Measurements from ENCODE around the gene MST1.

Gene MST1

GRCh38 chr3:49689046-49689907, at the start of gene MST1, which contains the start of gene RNF123:
TSS of gene MST1 (minus strand) at chr3:49689474. CDS start at chr3:49688691, 783 bp downstream.
TSS of gene RNF123 (plus strand) at chr3:49689557. CDS start at chr3:49691166, 1,609 bp downstream.
- DNase-seq: peak; percentile 93

GRCh38 chr3:49738067-49738713, 48.9 kb upstream of the MST1 start:
- no peak for DNase-seq

- no peak for DNase-seq
Measured at GRCh38 chr3:49734752-49735151, 45.5 kb upstream of the MST1 start.

DNA sequence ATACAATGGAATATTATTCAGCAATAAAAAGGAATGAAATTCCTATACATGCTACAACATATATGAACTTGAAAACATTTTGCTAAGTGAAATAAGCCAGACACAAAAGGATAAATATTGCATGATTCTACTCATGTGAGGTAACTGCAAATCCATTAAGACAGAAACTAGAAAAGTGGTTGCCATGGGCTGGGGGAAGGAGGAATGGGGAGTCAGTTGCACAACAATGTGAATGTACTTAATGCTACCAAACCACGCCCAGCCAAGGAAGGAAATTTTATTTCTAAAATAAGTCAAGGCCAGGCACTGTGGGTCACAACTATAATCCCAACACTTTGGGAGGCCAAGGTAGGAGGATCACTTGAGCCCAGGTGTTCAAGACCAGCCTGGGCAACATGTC, 44.3 kb upstream of the MST1 start:
- no peak for DNase-seq

DNA sequence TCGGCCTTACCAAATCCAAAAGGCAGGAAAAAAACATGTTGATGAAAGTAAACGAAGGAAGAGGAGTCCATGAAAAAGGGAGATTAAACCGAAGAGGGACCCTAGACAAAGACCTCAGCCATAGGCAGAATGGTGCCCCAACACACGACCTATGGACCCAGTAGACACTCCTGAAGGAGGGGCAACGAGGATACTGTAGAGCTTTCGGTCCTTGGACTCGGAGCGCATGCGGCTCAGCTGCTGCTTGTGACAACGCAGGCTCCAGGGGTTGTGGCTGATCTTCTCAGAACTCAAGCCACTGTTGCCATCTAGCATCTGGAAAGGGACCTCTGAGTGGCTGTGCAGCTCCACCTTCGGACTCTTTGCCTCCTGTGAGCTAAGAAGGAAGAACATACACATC, 43.3 kb upstream of the MST1 start:
- DNase-seq: no peak

DNA sequence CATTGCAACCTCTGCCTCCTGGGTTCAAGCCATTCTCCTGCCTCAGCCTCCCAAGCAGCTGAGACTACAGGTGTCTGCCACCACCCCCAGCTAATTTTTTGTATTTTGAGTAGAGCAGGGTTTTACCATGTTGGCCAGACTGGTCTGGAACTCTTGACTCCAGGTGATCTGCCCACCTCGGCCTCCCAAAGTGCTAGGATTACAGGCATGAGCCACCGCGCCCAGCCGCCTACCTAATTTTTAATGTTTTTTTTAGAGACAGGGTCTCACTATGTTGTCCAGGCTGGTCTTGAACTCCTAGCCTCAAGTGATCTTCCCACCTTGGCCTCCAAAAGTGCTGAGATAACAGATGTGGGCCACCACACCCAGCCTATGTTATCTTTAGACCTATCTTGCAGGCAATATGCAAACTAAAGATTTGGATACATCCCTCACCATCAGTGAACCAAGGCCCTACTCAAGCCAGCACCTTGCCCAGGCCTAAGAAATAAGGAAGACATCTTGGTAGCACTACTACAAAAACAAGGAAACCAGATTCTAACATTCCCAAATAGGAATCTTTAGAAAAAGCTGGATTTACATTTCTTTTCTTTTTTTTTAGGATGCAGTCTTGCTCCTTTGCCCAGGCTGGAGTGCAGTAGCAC, 40.8 kb upstream of the MST1 start:
- no peak for DNase-seq

GRCh38 chr3:49727924-49728361, 38.7 kb upstream of the MST1 start:
- DNase-seq: no peak

- DNase-seq: no peak
Measured at GRCh38 chr3:49727154-49727923, 38.1 kb upstream of the MST1 start.

DNA sequence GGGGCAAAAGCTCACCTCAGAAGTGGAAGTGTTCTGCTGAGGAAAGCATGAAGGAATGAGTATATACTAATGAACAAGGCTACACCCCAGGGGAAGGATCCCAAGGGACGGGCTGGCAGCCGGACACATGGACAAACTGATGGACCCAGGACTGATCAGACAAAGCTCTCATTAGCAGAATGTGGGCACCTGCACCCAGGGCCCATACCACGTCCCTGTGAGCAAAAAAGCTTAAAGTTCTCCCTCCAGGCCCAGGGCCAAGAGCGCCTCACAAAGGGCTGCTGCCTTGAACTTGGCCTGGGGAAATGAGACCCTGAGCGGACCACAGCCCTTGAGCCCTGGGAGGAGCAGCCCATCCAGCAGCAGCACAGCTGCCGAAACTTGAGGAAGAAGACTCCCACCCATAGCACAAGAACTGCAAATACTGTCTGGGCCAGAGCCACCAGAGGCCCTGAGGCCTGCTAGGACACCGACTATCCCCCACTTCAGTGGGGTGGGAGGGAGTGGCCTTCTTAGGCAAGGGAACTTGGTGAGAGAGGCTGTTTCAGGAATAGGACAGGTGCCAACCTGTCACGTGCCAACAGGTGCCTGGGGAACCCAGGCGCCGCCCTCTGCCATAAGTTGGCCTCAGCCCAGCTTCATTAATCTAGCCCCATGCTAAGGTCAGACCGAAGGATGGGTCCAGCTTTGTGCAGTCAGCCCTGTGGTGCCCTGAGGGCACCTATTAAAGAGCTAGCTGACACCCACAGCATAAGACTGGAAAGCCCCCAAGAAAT, 36.8 kb upstream of the MST1 start:
- peak; percentile 21 for DNase-seq

DNA sequence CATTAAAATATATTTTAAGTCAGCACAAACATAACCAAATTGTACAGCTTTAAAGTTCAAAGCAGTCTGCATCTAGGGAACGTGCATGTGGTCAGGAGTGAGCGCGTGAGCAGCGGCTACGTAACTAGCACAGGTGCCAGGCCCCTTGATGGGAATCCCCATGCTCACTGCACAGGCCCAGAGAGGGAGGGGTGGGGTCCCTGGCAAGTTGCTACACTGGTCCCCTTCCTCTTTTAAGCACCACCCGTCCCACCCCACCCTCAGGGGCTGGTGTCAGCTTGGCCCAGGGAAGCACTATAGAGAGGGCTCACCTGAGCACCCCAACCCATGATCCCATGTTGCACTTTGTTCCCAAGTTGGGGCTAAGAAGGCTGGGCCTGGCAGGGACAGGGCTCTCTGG, 35.3 kb upstream of the MST1 start:
- DNase-seq: peak; percentile 42

GRCh38 chr3:49723628-49724551, 34.6 kb upstream of the MST1 start, which contains the start of gene GMPPB:
TSS of gene GMPPB (minus strand) at chr3:49723951. CDS start at chr3:49723726, 225 bp downstream.
- DNase-seq: peak; percentile 98

DNA sequence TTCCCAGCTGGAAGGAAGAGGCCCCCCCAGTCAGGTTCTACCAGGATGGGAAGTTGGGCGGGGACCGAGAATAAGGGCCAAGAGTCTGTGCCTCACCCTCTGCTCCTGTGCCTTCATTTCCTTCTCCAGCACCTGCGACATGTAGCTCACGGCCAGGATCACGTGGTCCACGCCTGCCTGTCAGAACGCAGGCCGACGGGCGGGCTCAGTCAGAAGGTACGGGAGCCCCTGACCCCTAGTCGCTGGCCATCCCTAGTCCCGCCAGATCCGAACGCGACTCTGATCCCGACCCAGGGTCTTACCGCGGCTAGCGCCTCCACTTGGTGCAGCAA, 34.0 kb upstream of the MST1 start:
- peak; percentile 74 for DNase-seq

GRCh38 chr3:49722896-49723295, 33.6 kb upstream of the MST1 start:
- no peak for DNase-seq

DNA sequence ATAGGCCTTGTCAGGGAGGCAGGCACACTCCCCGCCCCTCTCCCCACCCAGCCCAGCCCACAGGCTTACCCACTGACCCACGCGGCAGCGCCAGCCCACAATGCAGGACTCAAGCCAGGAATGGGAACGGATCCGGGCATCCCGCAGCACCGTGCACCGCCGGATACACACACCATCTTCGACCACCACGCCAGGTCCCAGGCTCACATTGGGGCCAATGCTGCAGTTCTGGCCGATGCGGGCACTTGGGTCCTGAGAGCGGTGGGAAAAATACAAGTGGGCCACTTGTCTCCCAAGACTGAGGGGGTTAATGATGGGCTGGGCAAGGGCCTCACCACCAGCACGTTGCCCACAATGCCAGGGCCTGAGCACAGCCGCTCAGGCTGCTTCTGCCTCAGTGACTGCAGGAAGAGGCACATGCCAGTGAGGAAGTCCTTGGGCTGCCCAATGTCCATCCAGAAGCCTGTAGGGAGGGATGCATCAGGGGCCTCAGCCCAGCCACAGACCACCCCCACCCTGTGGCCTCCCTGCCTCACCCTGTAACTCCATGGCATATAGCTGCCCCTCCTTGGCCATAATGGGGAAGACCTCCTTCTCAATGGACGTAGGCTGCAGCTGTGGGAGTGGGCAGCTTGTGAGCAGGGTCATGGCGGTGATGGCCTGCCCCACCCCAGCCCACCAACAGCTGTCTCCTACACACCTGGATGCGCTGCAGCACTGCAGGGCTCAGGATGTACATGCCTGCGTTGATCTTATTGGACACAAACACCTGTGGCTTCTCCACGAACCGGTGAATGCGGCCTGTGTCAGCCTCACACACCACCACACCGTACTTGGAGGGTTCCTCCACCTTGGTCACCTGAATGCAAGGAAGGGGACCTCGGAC, 32.9 kb upstream of the MST1 start:
- no peak for DNase-seq

GRCh38 chr3:49721596-49721895, 32.3 kb upstream of the MST1 start:
- DNase-seq: no peak

DNA sequence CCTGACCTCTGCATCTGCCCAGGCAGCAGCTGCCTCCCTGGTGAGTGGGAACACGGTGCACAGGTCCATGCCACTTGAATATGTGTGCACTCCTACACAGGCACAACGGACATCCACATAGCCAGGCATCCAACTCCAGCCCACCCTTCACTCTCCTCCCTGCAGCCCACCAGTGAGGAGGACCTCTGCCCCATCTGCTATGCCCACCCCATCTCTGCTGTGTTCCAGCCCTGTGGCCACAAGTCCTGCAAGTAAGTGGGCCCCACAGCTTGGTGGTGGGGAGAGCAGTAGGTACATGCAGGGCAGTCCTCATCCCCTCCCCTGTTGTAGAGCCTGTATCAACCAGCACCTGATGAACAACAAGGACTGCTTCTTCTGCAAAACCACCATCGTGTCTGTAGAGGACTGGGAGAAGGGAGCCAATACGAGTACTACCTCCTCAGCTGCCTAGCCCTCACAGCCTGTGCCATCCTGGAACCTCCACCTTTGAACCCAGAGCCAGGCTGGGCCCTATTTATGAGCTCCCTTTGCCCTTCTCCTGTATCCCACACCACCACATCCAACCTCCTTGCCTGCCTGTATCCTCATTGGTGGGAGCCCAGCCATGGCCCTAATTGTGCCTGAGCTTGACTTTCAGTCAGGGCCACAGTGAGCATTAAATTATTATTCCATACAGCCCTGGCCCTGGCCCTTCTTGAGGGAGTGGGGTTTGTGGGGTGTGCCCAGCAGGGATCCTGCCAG, 31.8 kb upstream of the MST1 start:
- DNase-seq: no peak

DNA sequence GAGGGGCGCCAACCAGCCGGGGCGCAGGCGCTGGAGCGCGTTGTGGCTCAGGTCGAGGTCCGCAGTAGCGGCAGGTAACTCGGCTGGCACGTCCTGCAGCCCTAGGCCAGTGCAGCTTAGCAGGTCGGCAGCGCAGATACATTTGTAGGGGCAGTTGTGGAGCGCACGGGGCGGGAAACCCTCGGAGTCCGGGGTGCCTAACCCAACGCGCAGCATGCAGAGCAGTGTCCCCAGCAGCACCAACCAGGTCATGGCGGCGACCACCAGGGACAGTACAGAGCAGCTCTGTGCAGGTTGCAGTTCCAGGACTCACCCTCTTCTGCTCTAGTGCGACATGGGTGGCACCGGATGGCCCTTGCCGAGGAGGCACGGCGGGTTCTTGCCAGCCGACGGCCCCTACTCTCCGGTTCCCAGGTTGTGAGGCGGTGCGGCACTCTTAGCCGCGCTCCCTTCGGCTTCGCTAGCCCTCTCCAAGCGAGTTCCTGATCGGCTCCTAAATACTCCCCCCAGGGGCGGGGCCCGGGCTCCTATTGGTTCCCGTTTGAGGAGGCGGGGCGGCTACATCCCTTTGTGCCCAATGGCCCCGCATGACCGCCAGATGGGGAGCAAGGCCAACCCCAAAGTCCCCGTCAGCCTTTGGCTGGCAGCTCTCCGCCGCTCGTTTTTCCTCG, 30.1 kb upstream of the MST1 start, which contains the start of gene AMIGO3:
Gene AMIGO3, minus strand, starts transcription at position 471 of the 671 bp plus-strand sequence. Its CDS starts 219 bp downstream, at position 252.
- peak; percentile 70 for DNase-seq

DNA sequence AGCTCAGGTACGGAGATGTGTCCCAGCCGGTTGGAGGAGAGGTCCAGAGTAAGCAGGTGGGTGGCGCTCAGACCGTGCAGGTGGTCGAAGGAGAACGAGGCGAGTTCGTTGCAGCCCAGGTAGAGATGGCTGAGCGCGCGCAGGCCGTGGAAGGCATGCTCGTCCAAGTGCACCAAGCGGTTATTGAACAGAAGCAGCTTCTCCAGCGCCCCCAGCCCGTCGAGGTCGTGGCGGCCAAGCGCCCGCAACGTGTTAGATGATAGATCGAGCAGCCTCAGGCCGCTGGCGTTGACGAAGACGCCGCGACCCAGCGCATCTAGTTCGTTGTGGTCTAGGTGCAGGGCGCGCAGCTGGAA, 29.6 kb upstream of the MST1 start:
- no peak for DNase-seq
